SK-N-SH treated with all-trans-retinoic acid at 6 μM for 48 hours (cell line): ENCODE data around the gene SF3A1.
"Not testable (repeated sequence)": the region's sequence is repeated elsewhere in the genome, so short reads cannot be mapped to it uniquely, and the experiment has no call there.

Experiments used
- ATAC-seq: fragments of 200-7000 bp; cut with Tn5 transposase; 3 replicates; pipeline ENCODE4 v1.9.1; 2020; ENCODE audit warnings: mild to moderate bottlenecking, moderate library complexity
- ARNTL ChIP-seq: fragments of 450-650 bp; formaldehyde crosslinking; IDR thresholded peaks from 2 replicates; pipeline ENCODE4 v1.5.0; 2020; ENCODE audit warnings: low read depth, mild to moderate bottlenecking, moderate library complexity, borderline replicate concordance
- BACH2 ChIP-seq: fragments of 250-450 bp; sonication (Bioruptor Pico); IDR thresholded peaks from 2 replicates; pipeline ENCODE4 v1.9.0; 2021; ENCODE audit warnings: mild to moderate bottlenecking, borderline replicate concordance
- CREB5 ChIP-seq: fragments of 250-450 bp; sonication (Bioruptor Pico); IDR thresholded peaks from 2 replicates; pipeline ENCODE4 v1.5.1; 2020; ENCODE audit warnings: low read depth, mild to moderate bottlenecking, moderate library complexity
- CSDC2 ChIP-seq: fragments of 250-450 bp; sonication (Bioruptor Pico); IDR thresholded peaks from 2 replicates; pipeline ENCODE4 v1.5.0; 2020; ENCODE audit warnings: mild to moderate bottlenecking, moderate library complexity
- CSRNP3 ChIP-seq: fragments of 250-450 bp; sonication (Bioruptor Pico); IDR thresholded peaks from 2 replicates; pipeline ENCODE4 v1.5.1; 2021; ENCODE audit warnings: mild to moderate bottlenecking, moderate library complexity
- ESRRG ChIP-seq: fragments of 250-450 bp; sonication (Bioruptor Pico); IDR thresholded peaks from 2 replicates; pipeline ENCODE4 v1.6.1; 2021; ENCODE audit warnings: mild to moderate bottlenecking
- GLIS3 ChIP-seq: fragments of 250-450 bp; sonication (Bioruptor Pico); IDR thresholded peaks from 2 replicates; pipeline ENCODE4 v1.5.0; 2020; ENCODE audit warnings: mild to moderate bottlenecking, moderate library complexity
- ISL1 ChIP-seq: fragments of 250-450 bp; sonication (Bioruptor Pico); IDR thresholded peaks from 2 replicates; pipeline ENCODE4 v2.1.2; 2022; ENCODE audit warnings: mild to moderate bottlenecking, moderate library complexity
- OSR1 ChIP-seq: fragments of 250-450 bp; sonication (Bioruptor Pico); IDR thresholded peaks from 2 replicates; pipeline ENCODE4 v1.8.0; 2022; ENCODE audit warnings: moderate library complexity, mild to moderate bottlenecking, inconsistent platforms
- PATZ1 ChIP-seq: fragments of 250-450 bp; sonication (Bioruptor Pico); IDR thresholded peaks from 2 replicates; pipeline ENCODE4 v1.8.0; 2020; ENCODE audit warnings: mild to moderate bottlenecking, moderate library complexity, borderline replicate concordance
- POU6F1 ChIP-seq: fragments of 250-450 bp; sonication (Bioruptor Pico); IDR thresholded peaks from 2 replicates; pipeline ENCODE4 v1.8.0; 2021; ENCODE audit warnings: low read depth, mild to moderate bottlenecking, moderate library complexity, borderline replicate concordance
- RARB ChIP-seq: fragments of 250-450 bp; sonication (Bioruptor Pico); IDR thresholded peaks from 2 replicates; pipeline ENCODE4 v1.8.0; 2021; ENCODE audit warnings: mild to moderate bottlenecking, moderate library complexity
- SNAI2 ChIP-seq: fragments of 250-450 bp; sonication (Bioruptor Pico); IDR thresholded peaks from 2 replicates; pipeline ENCODE4 v1.5.0; 2020; ENCODE audit warnings: mild to moderate bottlenecking, moderate library complexity
- TCF4 ChIP-seq: fragments of 250-450 bp; sonication (Bioruptor Pico); IDR thresholded peaks from 2 replicates; pipeline ENCODE4 v1.8.0; 2021; ENCODE audit warnings: mild to moderate bottlenecking, moderate library complexity, borderline replicate concordance
- TOX ChIP-seq: fragments of 250-450 bp; sonication (Bioruptor Pico); IDR thresholded peaks from 2 replicates; pipeline ENCODE4 v1.8.0; 2021; ENCODE audit warnings: mild to moderate bottlenecking, moderate library complexity, borderline replicate concordance
- ZC3H10 ChIP-seq: fragments of 250-450 bp; sonication (Bioruptor Pico); IDR thresholded peaks from 2 replicates; pipeline ENCODE4 v1.5.1; 2021; ENCODE audit warnings: mild to moderate bottlenecking, moderate library complexity
- ZFP3 ChIP-seq: fragments of 250-450 bp; sonication (Bioruptor Pico); IDR thresholded peaks from 2 replicates; pipeline ENCODE4 v1.5.0; 2020; ENCODE audit warnings: mild to moderate bottlenecking, moderate library complexity
- ZFP30 ChIP-seq: fragments of 450-650 bp; formaldehyde crosslinking; IDR thresholded peaks from 2 replicates; pipeline ENCODE4 v1.5.0; 2022; ENCODE audit warnings: mild to moderate bottlenecking, moderate library complexity
- ZNF565 ChIP-seq: fragments of 450-650 bp; formaldehyde crosslinking; conservative IDR thresholded peaks from 2 replicates; pipeline ENCODE4 v1.5.0; 2020; ENCODE audit warnings: low read depth, mild to moderate bottlenecking, moderate library complexity
- ZNF70 ChIP-seq: fragments of 450-650 bp; formaldehyde crosslinking; IDR thresholded peaks from 2 replicates; pipeline ENCODE4 v1.5.0; 2020; ENCODE audit warnings: mild to moderate bottlenecking, moderate library complexity
- ZNF8 ChIP-seq: fragments of 450-650 bp; formaldehyde crosslinking; IDR thresholded peaks from 2 replicates; pipeline ENCODE4 v1.5.0; 2020; ENCODE audit warnings: mild to moderate bottlenecking, moderate library complexity
- TF ChIP-seq, protein P1 (sequence below): fragments of 250-450 bp; sonication (Bioruptor Pico); IDR thresholded peaks from 2 replicates; pipeline ENCODE4 v1.5.0; 2020; ENCODE audit warnings: mild to moderate bottlenecking, moderate library complexity

The SF3A1 gene

DNA sequence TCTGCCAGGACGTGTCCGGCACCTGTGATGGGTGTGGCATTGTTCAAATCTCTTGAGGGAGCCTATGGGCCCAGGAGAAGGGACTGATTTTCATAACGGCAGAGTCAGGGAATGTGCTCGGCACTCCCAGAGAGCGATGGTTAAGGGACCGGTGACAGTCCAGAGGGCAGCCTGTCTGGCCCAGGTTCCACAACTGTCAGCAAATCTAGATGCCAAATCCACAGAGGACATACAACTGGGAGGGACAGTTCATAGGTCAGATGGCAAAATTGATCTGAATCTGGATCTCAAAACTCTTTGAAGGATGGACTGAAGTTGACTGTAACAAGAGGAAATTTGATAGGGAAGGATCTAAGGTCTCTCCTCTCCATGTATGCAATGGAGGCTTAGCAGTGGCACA, 47.6 kb upstream of the SF3A1 start:
- ATAC-seq: no peak

DNA sequence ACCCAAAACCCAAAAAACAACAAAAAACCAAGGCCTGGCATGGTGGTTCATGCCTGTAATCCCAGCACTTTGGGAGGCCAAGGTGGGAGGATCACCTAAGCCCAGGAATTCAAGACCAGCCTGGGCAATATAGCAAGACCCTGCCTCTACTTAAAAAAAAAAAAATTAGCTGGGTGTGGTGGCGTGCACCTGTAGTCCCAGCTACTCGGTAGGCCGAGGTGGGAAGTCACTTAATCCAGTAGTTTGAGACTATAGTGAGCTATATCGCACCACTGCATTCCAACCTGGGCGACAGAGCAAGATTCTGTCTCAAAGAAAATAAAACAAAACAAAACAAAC, 46.0 kb upstream of the SF3A1 start:
- not testable (repeated sequence) for ATAC-seq

More for the DNA sequence above, 47.6 kb upstream of the SF3A1 start:
- TF ChIP-seq TOX (no peak), ZFP30 (CRISPR knock-in tag) (no peak), RARB (no peak), CSRNP3 (no peak), OSR1 (no peak), ZFP3 (CRISPR knock-in tag) (no peak), ESRRG (CRISPR knock-in tag) (no peak), PATZ1 (CRISPR knock-in tag) (no peak), SNAI2 (CRISPR knock-in tag) (no peak), POU6F1 (CRISPR knock-in tag) (no peak), ZC3H10 (CRISPR knock-in tag) (no peak), CREB5 (no peak), TCF4 (CRISPR knock-in tag) (no peak), ISL1 (no peak)
- TF ChIP-seq, all 23 proteins: peak for 0

DNA sequence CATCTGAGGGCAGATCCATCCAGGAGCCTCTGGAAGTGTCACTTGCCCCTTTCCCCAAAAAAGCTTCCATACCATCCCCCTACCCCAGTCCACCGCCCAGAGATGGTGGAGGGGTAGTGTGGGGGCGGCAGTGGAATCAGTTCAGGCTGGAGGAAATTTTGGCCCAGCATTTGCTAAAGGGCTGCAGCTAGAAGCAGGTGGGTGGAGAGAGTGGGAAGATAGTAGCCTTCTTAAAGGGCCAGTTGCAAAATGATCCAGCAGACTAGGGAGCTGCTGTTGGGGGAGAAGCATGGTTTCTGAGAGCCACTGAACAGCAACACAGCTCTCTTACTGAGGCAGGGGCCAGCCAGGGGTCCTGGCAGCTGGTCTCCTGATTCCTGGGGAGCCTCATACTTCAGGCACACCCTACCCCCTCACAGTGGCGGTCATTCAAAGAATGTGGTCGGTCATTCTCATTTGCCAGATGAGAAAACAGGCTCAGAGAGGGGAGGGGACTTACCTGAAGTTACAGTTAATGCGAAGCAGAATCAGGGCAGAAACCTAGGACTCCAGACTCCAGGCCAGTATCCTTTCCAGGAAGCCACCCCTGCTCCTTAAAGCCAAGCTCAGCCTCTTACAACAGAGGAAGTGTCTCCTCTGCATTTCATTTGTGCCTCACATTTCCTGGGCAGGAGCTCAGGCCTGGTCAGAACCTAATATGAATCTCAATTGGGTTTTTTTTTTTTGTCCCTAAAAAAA, 45.5 kb upstream of the SF3A1 start:
- ATAC-seq: no peak

More for the DNA sequence above, 45.5 kb upstream of the SF3A1 start:
- TF ChIP-seq CSRNP3 (no peak), ZNF565 (CRISPR knock-in tag) (no peak), ZNF70 (CRISPR knock-in tag) (no peak), ESRRG (CRISPR knock-in tag) (no peak), BACH2 (no peak), ARNTL (CRISPR knock-in tag) (no peak), PATZ1 (CRISPR knock-in tag) (no peak), OSR1 (no peak), RARB (no peak), ZNF8 (CRISPR knock-in tag) (no peak), GLIS3 (CRISPR knock-in tag) (no peak), TOX (no peak), POU6F1 (CRISPR knock-in tag) (no peak), CSDC2 (no peak)
- TF ChIP-seq, protein P1, sequence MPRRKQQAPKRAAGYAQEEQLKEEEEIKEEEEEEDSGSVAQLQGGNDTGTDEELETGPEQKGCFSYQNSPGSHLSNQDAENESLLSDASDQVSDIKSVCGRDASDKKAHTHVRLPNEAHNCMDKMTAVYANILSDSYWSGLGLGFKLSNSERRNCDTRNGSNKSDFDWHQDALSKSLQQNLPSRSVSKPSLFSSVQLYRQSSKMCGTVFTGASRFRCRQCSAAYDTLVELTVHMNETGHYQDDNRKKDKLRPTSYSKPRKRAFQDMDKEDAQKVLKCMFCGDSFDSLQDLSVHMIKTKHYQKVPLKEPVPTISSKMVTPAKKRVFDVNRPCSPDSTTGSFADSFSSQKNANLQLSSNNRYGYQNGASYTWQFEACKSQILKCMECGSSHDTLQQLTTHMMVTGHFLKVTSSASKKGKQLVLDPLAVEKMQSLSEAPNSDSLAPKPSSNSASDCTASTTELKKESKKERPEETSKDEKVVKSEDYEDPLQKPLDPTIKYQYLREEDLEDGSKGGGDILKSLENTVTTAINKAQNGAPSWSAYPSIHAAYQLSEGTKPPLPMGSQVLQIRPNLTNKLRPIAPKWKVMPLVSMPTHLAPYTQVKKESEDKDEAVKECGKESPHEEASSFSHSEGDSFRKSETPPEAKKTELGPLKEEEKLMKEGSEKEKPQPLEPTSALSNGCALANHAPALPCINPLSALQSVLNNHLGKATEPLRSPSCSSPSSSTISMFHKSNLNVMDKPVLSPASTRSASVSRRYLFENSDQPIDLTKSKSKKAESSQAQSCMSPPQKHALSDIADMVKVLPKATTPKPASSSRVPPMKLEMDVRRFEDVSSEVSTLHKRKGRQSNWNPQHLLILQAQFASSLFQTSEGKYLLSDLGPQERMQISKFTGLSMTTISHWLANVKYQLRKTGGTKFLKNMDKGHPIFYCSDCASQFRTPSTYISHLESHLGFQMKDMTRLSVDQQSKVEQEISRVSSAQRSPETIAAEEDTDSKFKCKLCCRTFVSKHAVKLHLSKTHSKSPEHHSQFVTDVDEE (CRISPR knock-in tag): no peak
